HG03066 (cell line): Measurements from ENCODE around the gene GARIN3.
A peak's percentile ranks its signal among the peaks of the same experiment; 100 is the strongest.
"Not testable (repeated sequence)": the region's sequence is repeated elsewhere in the genome, so short reads cannot be mapped to it uniquely, and the experiment has no call there.

ENCODE experiments used
- ATAC-seq: cut with Tn5 transposase; IDR thresholded peaks from one replicate; pipeline ENCODE4 v1.9.1; 2021; ENCODE audit warnings: low read depth; ENCODE audit not compliant: unreplicated experiment

Gene GARIN3

DNA sequence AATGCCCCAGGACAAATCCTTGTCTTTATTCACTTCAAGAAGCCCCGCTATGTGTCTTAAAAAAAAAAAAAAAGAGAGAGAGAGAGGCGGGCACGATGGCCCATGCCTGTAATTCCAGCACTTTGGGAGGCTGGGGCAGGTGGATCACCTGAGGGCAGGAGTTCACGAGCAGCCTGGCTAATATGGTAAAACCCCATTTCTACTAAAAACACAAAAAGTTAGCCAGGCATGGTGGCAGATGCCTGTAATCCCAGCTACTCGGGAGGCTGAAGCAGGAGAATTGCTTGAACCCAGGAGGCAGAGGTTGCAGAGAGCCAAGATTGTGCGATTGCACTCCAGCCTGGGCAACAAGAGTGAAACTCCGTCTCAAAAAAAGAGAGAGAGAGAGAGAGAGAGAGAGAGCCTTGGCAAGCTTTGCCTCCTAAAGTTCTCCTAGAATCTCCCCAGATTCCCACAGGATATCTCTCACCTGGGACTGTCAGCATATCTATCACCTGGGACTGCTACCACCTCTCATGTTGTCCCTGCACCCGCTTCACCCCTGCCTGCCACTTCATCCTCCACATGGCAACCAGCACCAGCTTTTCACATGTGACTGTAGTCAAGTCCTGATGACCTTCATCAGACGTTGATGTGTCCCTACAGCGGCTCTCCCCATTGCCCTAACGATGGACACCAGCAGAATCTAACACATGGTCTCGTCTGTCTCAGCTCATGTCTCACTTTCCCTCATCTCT, 20.4 kb upstream of the GARIN3 start:
- ATAC-seq = no peak

DNA sequence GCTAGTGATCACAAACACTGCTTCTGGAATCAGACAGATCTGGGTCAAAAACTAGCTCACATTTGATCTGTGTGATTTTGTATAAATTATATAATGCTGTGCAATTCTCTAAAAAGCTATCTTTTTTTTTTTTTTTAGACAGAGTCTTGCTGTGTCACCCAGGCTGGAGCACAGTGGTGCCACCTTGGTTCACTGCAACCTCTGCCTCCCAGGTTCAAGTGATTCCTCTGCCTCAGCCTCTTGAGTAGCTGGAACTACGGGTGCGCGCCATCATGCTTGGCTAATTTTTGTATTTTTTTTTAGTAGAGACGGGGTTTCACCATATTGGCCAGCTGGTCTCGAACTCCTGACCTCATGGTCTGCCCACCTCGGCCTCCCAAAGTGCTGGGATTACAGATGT, 19.1 kb upstream of the GARIN3 start:
- ATAC-seq = not testable (repeated sequence)

DNA sequence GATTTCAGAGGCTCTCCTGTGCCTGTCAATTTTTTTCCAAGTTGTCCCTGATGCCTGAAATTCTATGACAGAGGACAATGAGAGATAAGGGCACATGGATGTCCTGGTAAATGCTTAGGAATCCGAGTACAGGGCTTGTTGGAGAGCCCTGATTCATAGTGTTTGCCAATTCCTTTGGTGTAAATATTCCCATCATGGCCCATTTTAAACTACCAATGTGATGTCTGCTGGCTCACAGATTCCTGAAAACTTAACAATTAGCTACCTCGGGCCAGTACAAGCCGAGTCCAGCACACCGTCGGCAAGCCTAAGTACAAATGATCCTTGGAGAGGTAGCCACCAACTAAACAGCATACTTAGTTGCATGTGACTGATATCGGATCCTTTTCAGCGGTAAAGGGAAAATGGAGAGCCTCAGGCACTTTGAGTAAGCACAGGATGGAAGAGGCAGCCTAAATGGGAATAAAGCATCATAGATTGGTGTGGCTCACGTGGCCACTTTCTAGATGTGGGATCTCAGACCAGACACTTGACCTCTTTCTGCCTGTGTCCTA, 18.1 kb upstream of the GARIN3 start:
- no peak for ATAC-seq

DNA sequence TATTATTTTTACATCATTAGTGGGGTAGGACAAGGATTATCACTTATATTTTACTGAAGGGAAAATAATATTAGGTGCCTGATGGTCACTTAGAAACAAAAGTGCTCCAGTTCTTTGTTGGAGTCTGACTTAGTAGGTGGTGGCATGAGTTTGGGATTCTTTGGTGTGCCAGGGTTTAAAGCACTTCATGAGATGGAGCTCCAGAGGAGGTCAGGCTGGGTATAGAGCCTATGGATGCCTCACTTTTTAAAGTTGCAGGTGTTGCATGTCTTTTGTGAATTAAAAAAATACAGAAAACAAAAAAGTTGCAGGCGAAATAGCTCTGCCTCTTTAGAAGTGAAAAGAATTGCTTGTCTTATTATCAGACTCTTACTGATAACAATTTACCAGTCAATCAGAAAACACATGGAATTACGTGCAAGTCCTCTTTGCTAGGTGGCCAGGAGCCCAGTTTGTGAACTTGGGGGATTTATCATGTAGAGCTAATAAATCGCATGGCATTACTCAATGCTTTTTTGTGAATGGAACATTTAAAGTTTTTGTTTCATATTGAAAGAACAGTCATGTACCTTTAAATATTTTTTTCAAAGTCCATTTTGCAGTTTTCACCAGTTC, 16.2 kb upstream of the GARIN3 start:
- no peak for ATAC-seq

DNA sequence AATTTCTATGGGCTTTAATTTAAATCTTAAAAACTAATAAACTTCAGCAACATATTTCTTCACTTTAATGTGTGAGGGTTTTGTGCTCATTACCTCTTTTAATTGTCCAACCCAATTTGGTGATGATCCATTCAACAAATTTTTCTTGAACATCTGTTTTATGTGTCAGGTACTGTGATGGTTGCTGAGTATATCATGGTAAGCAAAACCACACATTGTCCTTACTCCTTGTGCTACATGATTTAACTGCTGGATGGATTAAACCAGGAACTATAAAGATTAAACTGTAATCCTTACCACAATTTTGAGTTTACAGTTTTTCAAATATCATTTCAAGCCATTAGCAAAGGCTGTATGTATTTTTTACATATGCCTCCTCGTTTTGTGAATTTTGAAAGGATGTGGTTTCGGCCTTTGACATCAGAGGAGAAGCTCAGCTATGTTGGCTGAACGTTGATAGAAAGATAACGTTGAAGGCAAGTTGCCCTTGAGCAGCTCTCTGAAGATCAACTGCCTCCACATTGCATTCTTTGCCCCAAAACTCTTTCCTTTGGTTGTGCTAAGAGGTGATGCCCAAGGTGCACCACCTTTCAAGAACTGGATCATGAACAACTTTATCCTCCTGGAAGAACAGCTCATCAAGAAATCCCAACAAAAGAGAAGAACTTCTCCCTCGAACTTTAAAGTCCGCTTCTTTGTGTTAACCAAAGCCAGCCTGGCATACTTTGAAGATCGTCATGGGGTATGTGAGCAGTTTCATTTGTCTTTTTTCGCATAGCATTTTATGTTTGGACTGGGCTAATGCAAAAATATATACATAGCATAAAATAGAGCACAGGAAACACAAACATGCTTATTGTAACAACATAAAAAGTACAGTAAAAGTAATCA, 14.6 kb upstream of the GARIN3 start, which contains the start of gene ITK:
ITK (plus strand) TSS at position 467 of the 891 bp plus-strand sequence; CDS start at position 605, 138 bp downstream.
- ATAC-seq = no peak

DNA sequence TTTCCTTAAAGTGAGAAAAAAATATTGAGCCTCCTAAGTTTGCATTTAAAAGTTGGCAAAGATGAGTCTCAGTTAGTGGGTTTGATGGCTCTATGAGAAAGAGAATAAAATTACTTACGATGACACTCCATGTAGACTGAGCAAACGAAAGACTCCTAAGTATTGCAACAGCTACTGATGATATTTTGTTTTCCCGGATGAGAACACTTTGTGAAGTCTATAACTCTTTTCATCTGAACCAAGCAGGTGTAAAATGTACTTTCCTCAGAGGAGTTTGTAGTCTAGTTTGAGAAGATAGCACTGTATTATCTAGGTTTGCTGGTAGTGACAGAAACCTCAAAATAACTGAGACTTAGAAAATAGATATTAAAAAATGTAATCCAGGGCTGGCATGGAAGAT, 12.9 kb upstream of the GARIN3 start:
- ATAC-seq = no peak

DNA sequence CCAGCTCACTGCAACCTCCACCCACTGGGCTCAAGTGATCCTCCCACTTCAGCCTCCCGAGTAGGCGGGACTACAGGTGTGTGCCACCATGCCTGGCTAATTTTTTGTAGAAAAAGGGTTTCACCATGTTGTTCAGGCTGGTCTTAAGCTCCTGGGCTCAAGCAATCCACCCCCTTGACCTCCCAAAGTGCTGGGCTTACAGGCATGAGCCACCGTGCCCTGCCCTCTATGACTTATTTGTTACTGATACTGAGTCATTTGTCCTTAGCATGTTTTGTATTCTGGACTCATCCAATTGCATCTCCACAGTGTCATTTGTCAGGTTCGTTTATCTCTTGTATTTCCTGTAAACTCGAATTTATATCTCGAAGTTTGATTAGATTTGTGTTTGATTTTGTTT, 11.9 kb upstream of the GARIN3 start:
- no peak for ATAC-seq

DNA sequence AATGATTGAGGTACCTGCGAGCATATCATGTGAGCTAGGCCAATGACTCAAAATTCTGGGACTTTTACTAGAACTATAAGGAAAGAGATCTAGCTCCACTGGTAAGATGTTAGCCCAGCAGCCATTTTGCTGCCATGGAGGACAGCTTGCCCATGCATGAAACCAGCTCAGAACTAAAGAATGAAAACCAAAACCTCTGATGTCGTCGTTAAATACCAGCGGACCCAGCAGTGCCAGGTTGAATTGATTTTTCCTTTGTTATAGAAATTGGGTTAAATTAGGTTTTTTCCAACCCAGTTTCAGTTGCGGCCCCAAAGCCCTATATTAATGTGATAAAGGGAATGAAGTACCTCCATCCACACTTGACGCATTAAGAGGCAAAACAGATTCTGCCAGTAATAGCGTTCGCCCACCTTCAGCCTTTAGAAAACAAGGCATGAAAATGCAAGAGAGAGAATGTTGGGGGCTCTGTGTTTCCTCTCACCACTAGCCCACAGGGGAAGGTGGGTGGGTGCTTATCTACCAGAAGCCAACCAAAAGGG, 9.1 kb upstream of the GARIN3 start:
- ATAC-seq = no peak

DNA sequence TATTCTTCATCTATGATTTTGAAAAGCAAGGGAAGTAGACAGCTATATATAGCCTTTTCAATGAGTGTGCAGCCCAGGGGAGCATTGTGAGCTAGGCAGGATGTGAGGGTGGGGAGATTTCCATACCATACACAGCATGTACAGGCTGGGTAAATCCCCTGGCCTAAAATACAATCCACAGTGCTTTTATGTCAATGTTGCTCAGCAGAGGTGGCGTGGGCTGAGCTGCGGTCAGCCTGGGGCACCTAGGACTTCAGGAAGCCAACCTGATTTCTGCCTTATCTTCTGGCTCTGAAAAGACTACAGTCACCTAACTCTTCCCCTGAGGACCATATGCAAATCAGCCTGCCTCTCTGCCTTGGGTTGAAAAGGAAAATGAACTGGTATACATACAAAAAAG, 6.3 kb upstream of the GARIN3 start:
- ATAC-seq = peak; percentile 97

DNA sequence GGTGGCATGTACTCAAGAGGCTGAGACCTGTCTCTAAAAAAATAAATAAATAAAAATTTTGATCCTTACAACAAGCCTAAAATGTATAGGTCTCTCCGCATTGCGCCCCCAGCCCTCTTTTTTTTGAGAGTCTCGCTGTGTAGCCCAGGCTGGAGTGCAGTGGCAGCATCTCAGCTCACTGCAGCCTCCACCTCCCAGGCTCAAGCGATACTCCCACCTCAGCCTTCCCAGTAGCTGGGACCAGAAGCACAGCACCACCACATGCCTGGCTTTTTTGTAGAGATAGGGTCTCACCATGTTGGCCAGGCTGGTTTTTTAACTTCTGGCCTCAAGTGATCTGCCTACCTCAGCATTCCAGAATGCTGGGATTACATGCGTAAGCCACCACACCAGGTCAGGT, 2.2 kb upstream of the GARIN3 start:
- ATAC-seq = no peak

DNA sequence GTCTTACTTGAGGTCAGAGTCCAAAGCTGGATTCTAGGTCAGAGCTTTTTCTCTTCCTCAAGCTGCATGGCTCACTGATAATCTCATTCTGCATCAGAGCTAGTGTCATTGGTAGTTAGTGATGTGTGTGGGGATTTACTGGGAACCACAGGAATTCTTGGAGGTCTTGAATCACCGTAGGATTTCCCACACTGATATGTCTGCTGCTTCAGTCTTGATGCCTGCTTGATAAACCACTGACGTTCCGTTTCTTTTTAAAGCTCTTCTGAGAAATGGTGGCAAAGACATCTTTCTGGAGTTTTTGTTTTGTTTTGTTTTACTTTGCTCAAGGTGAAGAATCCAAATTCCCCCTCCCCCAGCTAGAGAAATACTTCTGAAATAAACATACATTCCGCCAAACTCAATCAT, 1.2 kb upstream of the GARIN3 start:
- ATAC-seq = no peak

DNA sequence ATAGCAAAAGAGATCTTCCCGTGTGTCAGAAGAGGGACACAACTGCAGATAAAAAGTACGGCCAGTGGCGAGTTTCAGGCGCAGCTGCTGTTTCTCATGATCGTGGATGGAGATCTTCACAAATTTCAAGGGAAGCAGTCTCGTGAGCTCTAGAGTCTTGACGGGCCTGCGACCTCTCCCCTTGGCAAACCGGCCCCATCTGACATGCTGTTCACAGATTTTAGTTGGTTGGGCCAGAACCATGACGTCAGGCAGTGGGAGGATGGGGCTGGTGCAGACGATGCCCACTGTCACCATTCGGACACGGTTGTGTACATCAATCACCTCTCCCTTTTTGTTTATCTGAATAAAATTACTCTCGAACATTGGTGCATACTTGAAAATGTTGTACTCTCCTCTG, 396 bp downstream of the GARIN3 start:
- no peak for ATAC-seq

DNA sequence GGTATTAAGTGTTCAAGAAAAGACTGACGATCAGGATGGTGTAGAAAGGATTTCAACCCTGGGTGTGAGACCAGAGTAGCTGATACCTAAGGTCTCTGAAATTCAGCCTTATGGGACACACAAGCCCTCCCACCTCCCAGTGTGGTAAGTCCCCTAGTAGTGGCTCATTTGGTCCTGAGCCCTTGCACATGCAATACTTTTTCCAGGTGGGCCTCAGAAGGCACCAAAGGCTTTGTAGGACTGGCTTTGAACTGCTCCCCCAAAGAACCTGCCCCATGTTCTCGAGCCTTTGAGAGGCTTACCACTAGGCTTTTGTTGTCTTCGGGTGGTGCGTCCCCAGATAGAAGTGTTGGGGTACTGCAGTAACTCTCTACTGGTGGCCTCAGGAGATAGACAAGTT, 803 bp downstream of the GARIN3 start:
- ATAC-seq = no peak

DNA sequence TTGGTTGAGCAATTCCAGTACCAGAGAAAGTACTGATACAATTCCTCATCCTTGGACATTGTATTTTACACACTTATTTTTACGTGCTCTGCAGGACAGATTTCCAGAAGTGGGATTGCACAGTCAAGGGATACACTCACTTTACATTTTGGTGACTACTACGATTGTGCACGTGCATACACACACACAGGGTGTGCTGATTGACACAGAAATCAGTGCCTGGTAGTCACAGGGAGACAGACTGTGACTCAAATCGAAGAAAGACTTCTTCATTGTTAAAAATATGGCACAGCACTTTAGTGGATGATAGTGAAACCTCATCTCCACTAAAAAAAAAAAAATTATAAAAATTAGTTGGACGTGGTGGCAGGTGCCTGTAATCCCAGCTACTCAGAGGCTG, 1.5 kb downstream of the GARIN3 start:
- ATAC-seq = no peak

DNA sequence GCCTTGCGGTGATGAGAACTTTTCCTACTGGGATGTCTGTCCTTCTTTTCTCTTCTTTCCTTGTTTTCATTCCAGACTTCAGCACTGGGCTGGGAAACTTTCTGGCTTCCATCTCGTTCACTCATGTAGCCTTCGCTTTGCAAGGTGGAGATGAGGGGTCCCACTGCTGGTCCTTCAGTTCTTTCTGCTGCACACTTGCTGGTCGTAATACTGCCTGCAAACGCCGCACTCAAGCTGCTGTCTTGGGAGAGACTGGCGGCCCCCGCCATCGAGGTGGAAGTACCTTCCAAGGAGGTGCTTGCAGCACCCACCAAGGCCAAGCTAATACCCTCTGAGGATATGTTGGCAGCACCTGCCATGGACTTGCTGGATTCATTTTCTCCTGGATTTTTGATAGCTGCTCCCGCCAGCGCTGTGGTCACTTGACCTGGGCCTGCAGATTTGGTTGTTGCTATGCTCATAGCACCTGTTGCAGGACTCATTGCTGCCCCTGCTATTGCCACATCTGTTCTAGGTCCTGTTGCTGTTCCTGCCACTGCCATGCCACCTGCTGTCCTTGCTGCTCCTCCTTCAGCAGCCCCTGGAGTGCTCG, 3.0 kb downstream of the GARIN3 start:
- ATAC-seq = no peak

DNA sequence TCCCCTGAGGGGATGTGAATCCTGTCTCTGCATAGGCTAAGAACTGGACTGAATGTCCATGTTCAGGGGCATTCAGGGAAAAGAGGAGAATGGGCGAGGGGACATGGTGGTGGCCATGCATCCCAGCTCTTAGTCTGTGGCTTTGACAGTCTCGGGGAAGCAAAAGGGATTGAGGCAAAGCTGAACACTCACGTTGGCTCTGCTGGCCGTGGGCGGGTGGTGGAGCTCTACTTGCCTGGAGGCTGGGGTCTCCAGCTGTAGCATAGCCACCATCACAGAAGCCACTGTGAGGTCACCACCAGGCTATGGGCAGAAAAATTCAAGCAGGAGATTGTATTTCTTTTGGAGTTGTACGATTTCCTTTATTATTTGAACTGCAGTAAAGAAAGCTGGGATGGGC, 4.1 kb downstream of the GARIN3 start:
- no peak for ATAC-seq

DNA sequence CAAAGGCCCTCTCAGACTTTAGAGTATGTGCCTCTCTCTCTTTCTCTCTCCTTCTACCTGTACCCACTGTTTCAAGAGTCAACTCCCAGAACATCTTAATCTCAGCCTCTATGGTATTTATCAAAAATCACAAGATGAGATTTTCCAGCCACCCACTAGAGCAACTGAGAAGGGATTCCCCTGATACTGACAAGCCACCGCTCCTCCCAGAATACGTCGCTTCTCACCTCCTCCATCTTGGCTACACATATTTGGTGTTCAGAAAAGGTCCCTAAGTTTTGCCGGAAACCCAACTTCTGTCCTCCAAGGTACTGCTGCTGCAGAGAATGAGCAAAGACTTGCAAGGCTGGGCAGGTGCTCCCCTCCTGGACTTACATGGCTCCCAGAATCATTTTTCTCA, 6.1 kb downstream of the GARIN3 start:
- no peak for ATAC-seq

DNA sequence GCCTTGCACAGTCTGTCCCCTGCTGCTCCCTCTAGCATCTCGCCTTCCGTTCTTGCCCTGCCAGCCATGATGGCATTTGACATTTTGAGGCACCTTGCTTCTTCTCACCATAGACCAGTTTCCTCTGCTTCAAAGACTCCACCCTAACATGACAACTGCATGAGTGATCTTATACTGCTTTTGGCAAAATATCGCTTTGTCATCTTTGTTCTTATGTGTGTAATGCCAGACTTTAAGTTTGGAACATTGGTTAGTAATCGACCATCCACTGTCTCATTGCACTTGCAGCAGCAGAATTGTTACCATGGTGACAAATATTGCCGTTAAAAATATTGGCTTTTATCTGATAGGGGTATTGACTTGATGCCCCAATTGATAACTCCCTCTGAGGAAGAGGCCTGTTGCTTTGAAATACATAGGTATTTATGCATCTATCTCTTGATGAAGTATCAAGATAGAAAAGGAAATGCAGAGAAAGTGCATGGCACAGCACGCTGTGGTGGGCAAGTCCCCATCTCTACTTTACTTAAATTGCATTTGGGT, 6.8 kb downstream of the GARIN3 start:
- ATAC-seq = no peak

DNA sequence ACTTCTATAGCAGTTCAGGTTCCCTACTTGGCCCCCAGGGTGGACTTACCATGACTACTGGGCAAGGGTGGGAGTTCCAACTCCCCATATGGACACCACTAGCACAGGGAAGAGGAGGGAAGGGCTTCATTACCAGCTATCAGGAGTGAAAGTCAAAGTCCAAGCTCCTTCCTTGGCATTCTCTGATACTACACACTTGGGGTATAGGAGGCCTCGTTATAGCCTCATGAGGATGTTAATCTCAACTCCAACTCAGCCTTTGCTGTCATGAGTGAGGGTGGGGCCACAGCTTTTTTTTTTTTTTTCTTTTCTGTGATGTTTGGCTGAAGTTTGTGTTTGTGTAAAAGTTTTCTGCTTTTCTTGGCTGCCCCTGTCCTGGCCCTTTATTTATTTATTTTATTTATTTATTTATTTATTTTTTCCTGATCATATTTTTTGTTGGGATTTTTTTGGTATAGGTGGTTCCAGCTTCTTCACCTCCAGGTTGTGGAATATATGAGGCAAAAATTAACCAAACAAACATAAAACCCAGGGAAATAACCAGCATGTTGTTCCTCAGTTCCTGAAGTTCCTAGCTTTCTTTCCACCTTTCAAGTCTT, 8.7 kb downstream of the GARIN3 start:
- ATAC-seq = no peak

DNA sequence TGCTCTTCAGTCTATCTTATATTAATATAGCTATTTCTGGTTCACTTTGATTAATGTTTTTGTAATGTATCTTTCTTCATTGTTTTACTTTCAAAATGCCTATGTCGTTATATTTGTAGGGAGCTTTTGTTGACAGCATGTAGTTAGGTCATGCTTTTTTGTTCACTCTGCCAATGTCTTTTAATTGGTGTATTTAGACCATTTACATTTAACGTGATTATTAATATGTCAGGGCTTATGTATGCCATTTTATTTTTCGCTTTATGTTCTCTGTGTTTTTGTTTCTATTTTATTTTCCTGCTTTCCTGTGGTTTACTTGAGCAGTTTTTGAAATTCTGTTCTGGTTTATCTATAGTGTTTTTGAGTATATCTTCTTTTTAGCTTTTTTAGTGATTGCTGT, 10.8 kb downstream of the GARIN3 start:
- no peak for ATAC-seq
